GM12865 (cell line): ENCODE measurements around the gene LAMA2.

Experiments used
- DNase-seq: peaks from one replicate; pipeline ENCODE4 v3.0.0; 2010; ENCODE audit warnings: low read depth
- H3K4me3 ChIP-seq: 2 replicates; pipeline ENCODE4 v1.5.1; 2011; ENCODE audit warnings: mild to moderate bottlenecking, low read depth, low read length, control low read depth
- TF ChIP-seq, protein P1 (sequence below): IDR thresholded peaks from 2 replicates; pipeline ENCODE4 v1.5.1; 2011; ENCODE audit warnings: low read length, control low read depth, low read depth, inconsistent platforms; ENCODE audit not compliant: insufficient read depth; ENCODE audit errors: missing control alignments

The LAMA2 gene, protein sequence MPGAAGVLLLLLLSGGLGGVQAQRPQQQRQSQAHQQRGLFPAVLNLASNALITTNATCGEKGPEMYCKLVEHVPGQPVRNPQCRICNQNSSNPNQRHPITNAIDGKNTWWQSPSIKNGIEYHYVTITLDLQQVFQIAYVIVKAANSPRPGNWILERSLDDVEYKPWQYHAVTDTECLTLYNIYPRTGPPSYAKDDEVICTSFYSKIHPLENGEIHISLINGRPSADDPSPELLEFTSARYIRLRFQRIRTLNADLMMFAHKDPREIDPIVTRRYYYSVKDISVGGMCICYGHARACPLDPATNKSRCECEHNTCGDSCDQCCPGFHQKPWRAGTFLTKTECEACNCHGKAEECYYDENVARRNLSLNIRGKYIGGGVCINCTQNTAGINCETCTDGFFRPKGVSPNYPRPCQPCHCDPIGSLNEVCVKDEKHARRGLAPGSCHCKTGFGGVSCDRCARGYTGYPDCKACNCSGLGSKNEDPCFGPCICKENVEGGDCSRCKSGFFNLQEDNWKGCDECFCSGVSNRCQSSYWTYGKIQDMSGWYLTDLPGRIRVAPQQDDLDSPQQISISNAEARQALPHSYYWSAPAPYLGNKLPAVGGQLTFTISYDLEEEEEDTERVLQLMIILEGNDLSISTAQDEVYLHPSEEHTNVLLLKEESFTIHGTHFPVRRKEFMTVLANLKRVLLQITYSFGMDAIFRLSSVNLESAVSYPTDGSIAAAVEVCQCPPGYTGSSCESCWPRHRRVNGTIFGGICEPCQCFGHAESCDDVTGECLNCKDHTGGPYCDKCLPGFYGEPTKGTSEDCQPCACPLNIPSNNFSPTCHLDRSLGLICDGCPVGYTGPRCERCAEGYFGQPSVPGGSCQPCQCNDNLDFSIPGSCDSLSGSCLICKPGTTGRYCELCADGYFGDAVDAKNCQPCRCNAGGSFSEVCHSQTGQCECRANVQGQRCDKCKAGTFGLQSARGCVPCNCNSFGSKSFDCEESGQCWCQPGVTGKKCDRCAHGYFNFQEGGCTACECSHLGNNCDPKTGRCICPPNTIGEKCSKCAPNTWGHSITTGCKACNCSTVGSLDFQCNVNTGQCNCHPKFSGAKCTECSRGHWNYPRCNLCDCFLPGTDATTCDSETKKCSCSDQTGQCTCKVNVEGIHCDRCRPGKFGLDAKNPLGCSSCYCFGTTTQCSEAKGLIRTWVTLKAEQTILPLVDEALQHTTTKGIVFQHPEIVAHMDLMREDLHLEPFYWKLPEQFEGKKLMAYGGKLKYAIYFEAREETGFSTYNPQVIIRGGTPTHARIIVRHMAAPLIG (N-terminal part only)

DNA sequence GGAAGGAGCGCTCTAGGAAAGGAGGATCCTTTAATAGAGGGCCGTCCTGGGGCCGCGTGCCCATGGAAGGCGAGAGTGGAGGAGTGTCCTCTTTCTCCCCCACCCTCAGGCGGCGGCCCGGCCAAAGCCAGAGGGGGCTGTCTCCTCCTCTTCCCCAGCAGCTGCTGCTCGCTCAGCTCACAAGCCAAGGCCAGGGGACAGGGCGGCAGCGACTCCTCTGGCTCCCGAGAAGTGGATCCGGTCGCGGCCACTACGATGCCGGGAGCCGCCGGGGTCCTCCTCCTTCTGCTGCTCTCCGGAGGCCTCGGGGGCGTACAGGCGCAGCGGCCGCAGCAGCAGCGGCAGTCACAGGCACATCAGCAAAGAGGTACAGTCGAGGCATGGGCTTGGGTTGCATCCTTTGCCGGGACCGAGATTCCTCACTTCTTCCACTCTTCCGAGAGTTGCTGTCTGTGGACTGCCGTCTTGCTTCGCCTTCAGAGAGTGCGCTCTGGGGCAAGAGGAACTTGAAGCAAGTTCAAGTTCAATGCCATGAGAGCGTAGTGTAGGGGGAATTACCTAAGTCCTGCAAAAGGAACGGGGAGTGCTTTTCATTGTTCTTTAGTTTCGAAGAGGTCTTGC is at the start of gene LAMA2:
TSS of gene LAMA2 (plus strand) at position 148 of the 621 bp plus-strand sequence. CDS start at position 256, 108 bp downstream.
- DNase-seq, result no peak
- H3K4me3 ChIP-seq, result no peak within 1 kb of the TSS
- TF ChIP-seq, protein P1, sequence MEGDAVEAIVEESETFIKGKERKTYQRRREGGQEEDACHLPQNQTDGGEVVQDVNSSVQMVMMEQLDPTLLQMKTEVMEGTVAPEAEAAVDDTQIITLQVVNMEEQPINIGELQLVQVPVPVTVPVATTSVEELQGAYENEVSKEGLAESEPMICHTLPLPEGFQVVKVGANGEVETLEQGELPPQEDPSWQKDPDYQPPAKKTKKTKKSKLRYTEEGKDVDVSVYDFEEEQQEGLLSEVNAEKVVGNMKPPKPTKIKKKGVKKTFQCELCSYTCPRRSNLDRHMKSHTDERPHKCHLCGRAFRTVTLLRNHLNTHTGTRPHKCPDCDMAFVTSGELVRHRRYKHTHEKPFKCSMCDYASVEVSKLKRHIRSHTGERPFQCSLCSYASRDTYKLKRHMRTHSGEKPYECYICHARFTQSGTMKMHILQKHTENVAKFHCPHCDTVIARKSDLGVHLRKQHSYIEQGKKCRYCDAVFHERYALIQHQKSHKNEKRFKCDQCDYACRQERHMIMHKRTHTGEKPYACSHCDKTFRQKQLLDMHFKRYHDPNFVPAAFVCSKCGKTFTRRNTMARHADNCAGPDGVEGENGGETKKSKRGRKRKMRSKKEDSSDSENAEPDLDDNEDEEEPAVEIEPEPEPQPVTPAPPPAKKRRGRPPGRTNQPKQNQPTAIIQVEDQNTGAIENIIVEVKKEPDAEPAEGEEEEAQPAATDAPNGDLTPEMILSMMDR, result no peak

DNA sequence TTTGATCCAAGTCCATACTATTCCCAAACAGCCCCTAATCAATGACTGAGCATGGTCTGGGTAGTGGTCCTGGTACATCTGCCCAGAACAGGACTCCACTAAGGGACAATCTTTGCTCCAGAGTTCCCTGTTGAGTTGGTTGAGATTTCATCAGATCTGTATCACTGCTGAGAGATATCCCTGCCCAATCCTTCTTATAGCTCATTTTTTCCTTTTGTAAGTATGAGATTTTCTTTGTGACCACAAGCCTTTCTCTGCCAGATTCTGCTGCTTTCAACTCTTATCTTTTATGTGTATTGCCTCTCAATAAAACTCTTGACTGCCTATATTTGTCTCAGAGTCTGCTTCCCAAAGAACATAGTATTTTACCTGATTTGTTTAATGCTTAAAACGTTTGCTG is 46.2 kb upstream of the LAMA2 start:
- no peak overlapping the region for H3K4me3 ChIP-seq
- TF ChIP-seq, protein P1, result no peak
- DNase-seq, result no peak

DNA sequence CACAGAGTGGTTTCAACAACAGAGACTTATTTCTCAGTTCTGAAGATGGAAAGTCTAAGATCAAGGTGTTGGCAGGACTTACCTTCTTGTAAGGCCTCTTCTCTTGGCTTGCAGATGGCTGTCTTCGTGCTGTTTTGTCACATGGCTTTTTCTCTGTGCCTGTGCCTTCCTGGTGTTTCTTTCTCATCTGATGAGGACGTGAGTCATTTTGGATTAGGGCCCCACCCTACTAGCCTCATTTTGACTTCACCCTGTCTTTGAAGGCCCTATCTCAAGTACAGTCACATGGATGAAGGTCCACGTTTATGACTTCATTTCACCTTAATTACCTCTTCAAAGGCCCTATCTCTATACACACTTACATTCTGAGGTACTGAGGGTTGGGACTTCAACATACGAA is 41.4 kb upstream of the LAMA2 start:
- no peak for DNase-seq
- TF ChIP-seq, protein P1, result no peak

DNA sequence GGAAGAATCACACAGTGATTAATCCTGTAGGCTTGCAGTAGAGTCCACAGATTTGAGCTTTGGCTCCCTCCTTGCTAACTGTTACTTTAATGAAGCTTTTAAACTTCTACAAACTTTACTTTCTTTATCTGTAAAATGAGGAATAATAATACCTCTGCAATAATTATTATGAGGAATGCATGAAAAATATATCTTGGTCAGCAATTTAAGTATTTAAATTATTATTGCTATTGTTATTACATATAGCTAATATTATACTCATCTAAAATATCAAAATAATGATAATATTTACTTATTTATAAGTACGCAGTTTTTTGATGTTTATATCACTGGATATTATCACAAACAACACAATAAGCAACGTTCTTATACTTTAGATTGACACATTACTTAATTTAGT is 38.3 kb upstream of the LAMA2 start:
- no peak overlapping the region for H3K4me3 ChIP-seq
- no peak for DNase-seq
- TF ChIP-seq, protein P1, result no peak

More for the DNA sequence above, 41.4 kb upstream of the LAMA2 start:
- H3K4me3 ChIP-seq, result no peak overlapping the region

DNA sequence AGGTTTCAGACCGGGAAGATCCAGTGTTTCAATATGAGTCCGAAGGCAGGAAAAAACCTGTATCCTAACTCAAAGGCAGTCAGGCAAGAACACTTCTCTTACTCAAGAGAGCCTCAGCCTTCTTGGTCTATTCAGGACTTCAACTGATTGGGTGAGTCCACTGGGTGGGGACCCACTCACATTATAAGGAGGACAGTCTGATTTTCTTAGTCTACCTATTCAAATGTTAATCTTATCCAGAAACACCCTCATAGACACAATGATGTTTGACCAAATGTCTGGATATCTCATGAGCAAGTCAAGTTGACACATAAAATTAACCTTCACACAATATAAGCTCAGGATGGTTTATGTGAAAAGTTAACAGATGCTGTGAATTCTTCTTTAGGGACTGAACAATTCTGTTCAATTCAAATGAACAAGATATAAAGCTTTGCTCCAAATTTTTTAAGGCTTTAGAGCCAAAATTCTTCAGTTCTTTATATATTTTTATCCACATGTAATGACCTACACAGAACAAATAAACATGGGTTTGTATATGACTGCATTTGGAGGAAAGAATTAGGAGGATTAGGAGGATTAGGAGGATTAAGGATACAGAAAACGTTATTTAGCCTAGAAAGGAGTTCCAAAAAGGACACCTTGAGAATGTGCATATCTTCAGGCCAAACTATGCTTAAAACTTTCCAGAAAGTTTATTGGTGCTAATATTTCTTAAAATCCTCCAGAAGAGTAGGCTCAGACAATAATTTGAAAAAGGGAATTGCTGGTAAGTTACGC is 35.3 kb upstream of the LAMA2 start:
- H3K4me3 ChIP-seq, result no peak overlapping the region
- TF ChIP-seq, protein P1, result no peak
- no peak for DNase-seq
